GM23248 (cell line): ENCODE measurements around the gene B3GALT5.

Source experiments
- EZH2 ChIP-seq: fragments of 200-600 bp; sonication (generic); IDR thresholded peaks from 2 replicates; pipeline ENCODE4 v1.6.1; 2018; ENCODE audit warnings: antibody characterized with exemption, mild to moderate bottlenecking; ENCODE audit not compliant: insufficient read depth, poor library complexity, severe bottlenecking
- EZH2phosphoT487 ChIP-seq: fragments of 200-600 bp; sonication (generic); IDR thresholded peaks from 2 replicates; pipeline ENCODE4 v1.6.1; 2018; ENCODE audit warnings: antibody characterized with exemption, moderate library complexity, mild to moderate bottlenecking, low read depth; ENCODE audit not compliant: insufficient read depth

DNA sequence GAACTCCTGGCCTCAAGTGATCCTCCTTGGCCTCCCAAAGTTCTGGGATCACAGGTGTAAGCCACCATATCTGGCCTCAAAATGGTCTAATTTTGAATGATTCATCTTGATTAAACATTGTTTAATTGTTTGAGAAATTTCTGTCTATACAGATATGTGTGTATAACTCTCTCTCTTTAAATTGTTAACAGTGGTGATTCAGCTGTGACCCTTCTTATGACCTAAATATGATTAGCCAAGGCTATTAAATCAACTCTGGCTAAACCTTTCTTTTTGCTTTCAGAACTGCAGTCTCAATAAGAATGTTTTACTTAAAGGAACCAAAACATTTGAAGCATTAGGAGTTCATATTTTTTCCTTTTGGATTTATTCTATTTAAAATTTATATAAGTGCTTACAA is 19.2 kb upstream of the B3GALT5 start:
- TF ChIP-seq EZH2 (no peak), EZH2phosphoT487 (no peak)
